B cell (primary cell): ENCODE data around the gene IQCC. TPM values are rescaled to one million over a fixed set of nuclear protein-coding genes. Genes with fewer than 3 reads are reported as not detected.

Experiments
- ATAC-seq: fragments of 200-7000 bp; cut with Tn5 transposase; one replicate; pipeline ENCODE4 v1.10.0; 2021; ENCODE audit warnings: low read depth, mild to moderate bottlenecking, moderate number of reproducible peaks, moderate library complexity
- CTCF ChIA-PET: fragments of 350-600 bp; sonication (Branson Sonifier 250); formaldehyde crosslinking; loops from one replicate; lab custom pipeline; 2021; ENCODE audit warnings: antibody characterized with exemption, inconsistent platforms; lab: Charles Lee
- POLR2A ChIA-PET: fragments of 350-600 bp; sonication (Branson Sonifier 250); formaldehyde crosslinking; loops from one replicate; lab custom pipeline; 2021; ENCODE audit warnings: antibody characterized with exemption; lab: Charles Lee
- DNase-seq: peaks from one replicate; pipeline ENCODE4 v3.0.0; 2013
- H2AFZ ChIP-seq: 2 replicates; pipeline ENCODE4 v1.6.1; 2012; ENCODE audit warnings: mild to moderate bottlenecking, low read depth, low read length; ENCODE audit not compliant: insufficient read depth, poor library complexity, severe bottlenecking
- H3K27ac ChIP-seq, 2 donors: 1 replicate in 1 of 2; 2 replicates in 1 of 2; pipeline ENCODE4 v1.5.1; 2012 to 2013; ENCODE audit warnings: low read length in 2 of 2, mild to moderate bottlenecking in 2 of 2, moderate library complexity in 1 of 2
- H3K27me3 ChIP-seq, 4 experiments: fragments of 200-600 bp in 1 of 4; sonication (generic) in 1 of 4; replicated peaks in 1 of 4; 1 replicate in 2 of 4; 2 replicates in 2 of 4; pipeline versions ENCODE4 v1.6.1 to v1.7.0; 2013 to 2016; ENCODE audit warnings: low read length in 3 of 4, mild to moderate bottlenecking in 2 of 4, mixed read lengths in 1 of 4, moderate library complexity in 1 of 4; ENCODE audit not compliant: insufficient read depth in 4 of 4, control insufficient read depth in 3 of 4; ENCODE audit errors: control extremely low read depth in 1 of 4
- H3K36me3 ChIP-seq, 2 experiments: replicated peaks in 1 of 2; 1 replicate in 1 of 2; 2 replicates in 1 of 2; pipeline versions ENCODE4 v1.6.1 to v1.7.1; 2013; ENCODE audit warnings: low read length in 1 of 2; ENCODE audit not compliant: insufficient read depth in 2 of 2, control insufficient read depth in 1 of 2; ENCODE audit errors: control extremely low read depth in 1 of 2, extremely low read depth in 1 of 2
- H3K4me1 ChIP-seq, 2 donors: fragments of 200-600 bp in 1 of 2; sonication (generic) in 1 of 2; 1 replicate in 1 of 2; 2 replicates in 1 of 2; pipeline versions ENCODE4 v1.5.1 to v1.6.1; 2013 to 2017; ENCODE audit warnings: low read length in 2 of 2; ENCODE audit not compliant: control insufficient read depth in 2 of 2, insufficient read depth in 2 of 2
- H3K4me2 ChIP-seq: replicated peaks from 2 replicates; pipeline ENCODE3; 2012; ENCODE audit warnings: mild to moderate bottlenecking, low read depth, low read length; ENCODE audit not compliant: poor library complexity, severe bottlenecking
- H3K4me3 ChIP-seq, 5 experiments: fragments of 200-600 bp in 1 of 5; sonication (generic) in 1 of 5; 1 replicate in 3 of 5; 2 replicates in 2 of 5; pipeline versions ENCODE4 v1.5.1 to v1.7.0; 2011 to 2016; ENCODE audit warnings: low read length in 4 of 5, mild to moderate bottlenecking in 4 of 5, low read depth in 2 of 5, control low read depth in 1 of 5, moderate library complexity in 1 of 5; ENCODE audit not compliant: insufficient read depth in 1 of 5; ENCODE audit errors: control extremely low read depth in 1 of 5, extremely low read depth in 1 of 5
- H3K79me2 ChIP-seq: fragments of 200-600 bp; sonication (generic); one replicate; pipeline ENCODE4 v1.6.0; 2016; ENCODE audit warnings: low read length; ENCODE audit not compliant: control insufficient read depth, insufficient read depth
- H3K9ac ChIP-seq: fragments of 200-600 bp; sonication (generic); 2 replicates; pipeline ENCODE4 v1.6.1; 2017; ENCODE audit warnings: mild to moderate bottlenecking, low read length, moderate library complexity
- H3K9me3 ChIP-seq, 3 donors: one replicate each; pipeline versions ENCODE4 v1.6.1 to v1.7.1; 2013; ENCODE audit warnings: low read length in 2 of 3; ENCODE audit not compliant: control insufficient read depth in 2 of 3, insufficient read depth in 1 of 3; ENCODE audit errors: control extremely low read depth in 1 of 3
- H4K20me1 ChIP-seq: 2 replicates; pipeline ENCODE4 v1.6.0; 2012; ENCODE audit warnings: mild to moderate bottlenecking, low read length; ENCODE audit not compliant: insufficient read depth, control insufficient read depth, poor library complexity, severe bottlenecking
- H3K27ac Mint-ChIP-seq: one replicate; pipeline ENCODE4 v1.8.0; 2021; ENCODE audit warnings: mixed read lengths
- H3K27me3 Mint-ChIP-seq: one replicate; pipeline ENCODE4 v1.8.0; 2021; ENCODE audit warnings: mixed read lengths
- H3K4me1 Mint-ChIP-seq: one replicate; pipeline ENCODE4 v1.8.0; 2021; ENCODE audit warnings: mixed read lengths
- H3K4me3 Mint-ChIP-seq: one replicate; pipeline ENCODE4 v1.8.0; 2021; ENCODE audit warnings: mixed read lengths
- H3K9me3 Mint-ChIP-seq: one replicate; pipeline ENCODE4 v1.8.0; 2022; ENCODE audit warnings: mixed read lengths; ENCODE audit not compliant: insufficient read depth
- CTCF ChIP-seq: fragments of 200-600 bp; IDR thresholded peaks from one replicate; pipeline ENCODE4 v1.8.0; 2022; ENCODE audit warnings: antibody characterized with exemption, mild to moderate bottlenecking
- EZH2 ChIP-seq: IDR thresholded peaks from 2 replicates; pipeline ENCODE4 v1.6.1; 2012; ENCODE audit warnings: borderline replicate concordance, low read depth, mild to moderate bottlenecking, moderate library complexity, low read length; ENCODE audit not compliant: insufficient read depth, poor library complexity, severe bottlenecking
- WGBS: methylation state at CpG from one replicate; pipeline ENCODE4 v1.1.5; 2013; ENCODE audit warnings: missing lambda C conversion rate; ENCODE audit not compliant: insufficient coverage; 5-methylcytosine and 5-hydroxymethylcytosine counted together
- intact Hi-C: fragments of 100-400 bp; cut with micrococcal nuclease; formaldehyde crosslinking; loops from one replicate; pipeline ENCODE4 v1.10.0; 2022
- polyA plus RNA-seq: library from polyadenylated mRNA; depleted of rRNA; stranded (reverse); fragments of >200 nt; gene quantifications from 2 replicates; pipeline ENCODE4 v1.2.3, GENCODE V29; 2012
- total RNA-seq, 2 donors: library from RNA; stranded (reverse); fragments of 120-200 nt in 1 of 2; gene quantifications; 1 replicate in 1 of 2; 2 replicates in 1 of 2; pipeline versions ENCODE4 v1.2.3 to v1.2.4, GENCODE V29; 2013 to 2022

The IQCC gene
- total and polyA plus RNA-seq, 2 donors (not counting 1 experiment from before 2014, with no cell fraction given), result 2.0 to 2.1 TPM

GRCh38 chr1:32228771-32229170 is 23.3 kb downstream of the IQCC start:
- H3K4me2 ChIP-seq, result no peak overlapping the region
- H3K27ac ChIP-seq, result no peak overlapping the region
- DNase-seq (no peak), ATAC-seq (no peak)
- H3K4me3 ChIP-seq, result no peak overlapping the region
- Mint-ChIP-seq H3K9me3 (no peaks in the 10 kb centered on the region), H3K27me3 (no peaks in the 10 kb centered on the region), H3K27ac (no peak overlapping the region), H3K4me1 (peaks cover 8% of the 10 kb centered on the region), H3K4me3 (no peak overlapping the region)
- H4K20me1 ChIP-seq, result peaks cover 5% of the 10 kb centered on the region
- no peaks in the 10 kb centered on the region for H3K9me3 ChIP-seq
- H3K9ac ChIP-seq, result no peak overlapping the region
- ChIA-PET CTCF (interaction anchor here (0.5 to 3.9 kb wide), 5 partner anchors 13 to 142 kb away, joined by 3 to 14 read pairs (median 5); partner anchors contain the start of gene HDAC1), POLR2A (interaction anchor here (0.6 kb wide), 1 partner anchor 121 kb away, joined by 7 read pairs; no protein-coding TSS in a partner anchor)
- 100% methylated on average over 1 of the region's 3 CpGs for WGBS
- no peaks in the 10 kb centered on the region for H3K27me3 ChIP-seq
- TF ChIP-seq CTCF, result no peak
- no peak for TF ChIP-seq EZH2
- peaks cover 6 to 68% of the 10 kb centered on the region in 2 experiments for H3K36me3 ChIP-seq
- peaks cover 12% of the 10 kb centered on the region for H3K79me2 ChIP-seq
- H2AFZ ChIP-seq, result no peak overlapping the region
- peaks cover 2 to 3% of the 10 kb centered on the region in 2 donors for H3K4me1 ChIP-seq
- intact Hi-C loops, result no loop called here

GRCh38 chr1:32231843-32232432 is 26.5 kb downstream of the IQCC start:
- H3K9ac ChIP-seq, result no peak overlapping the region
- peaks cover 1% of the 10 kb centered on the region for H3K4me1 Mint-ChIP-seq

More at GRCh38 chr1:32231843-32232432, 26.5 kb downstream of the IQCC start:
- Histone ChIP-seq H3K4me3 (no peak overlapping the region), H4K20me1 (no peaks in the 10 kb centered on the region), H3K36me3 (peaks cover 9 to 47% of the 10 kb centered on the region in 2 experiments), H3K79me2 (no peaks in the 10 kb centered on the region), H3K27me3 (no peaks in the 10 kb centered on the region), H3K9me3 (no peaks in the 10 kb centered on the region), H3K4me2 (no peak overlapping the region), H3K4me1 (no peaks in the 10 kb centered on the region), H2AFZ (no peak overlapping the region), H3K27ac (no peak overlapping the region)
- TF ChIP-seq EZH2 (no peak), CTCF (no peak)
- DNase-seq (no peak), ATAC-seq (no peak)
- H3K27ac Mint-ChIP-seq, result no peak overlapping the region
- ChIA-PET CTCF (interaction anchor here (1.4 kb wide), 1 partner anchor 86 kb away, joined by 3 read pairs; no protein-coding TSS in a partner anchor), POLR2A (interaction anchor here (0.6 kb wide), 1 partner anchor 207 kb away, joined by 5 read pairs; no protein-coding TSS in a partner anchor)
- H3K9me3 Mint-ChIP-seq, result no peaks in the 10 kb centered on the region
- H3K27me3 Mint-ChIP-seq, result no peaks in the 10 kb centered on the region
- intact Hi-C loops, result no loop called here
- no peak overlapping the region for H3K4me3 Mint-ChIP-seq
- 94% methylated on average over 3 of the region's 5 CpGs for WGBS
